Mesendoderm (in vitro differentiated cells): ENCODE data around the gene AGPS.

ENCODE experiments used
- DNase-seq: peaks from one replicate; pipeline ENCODE4 v3.0.0; 2013
- H2AK5ac ChIP-seq: 2 replicates; pipeline ENCODE4 v1.6.1; 2013; ENCODE audit warnings: low read length, inconsistent platforms
- H2BK120ac ChIP-seq: 2 replicates; pipeline ENCODE4 v1.6.1; 2013; ENCODE audit warnings: low read depth, mild to moderate bottlenecking, low read length, moderate library complexity, mixed read lengths
- H2BK15ac ChIP-seq: replicated peaks from 2 replicates; pipeline ENCODE4 v1.6.1; 2013; ENCODE audit warnings: low read depth, mild to moderate bottlenecking, moderate library complexity
- H2BK5ac ChIP-seq: 2 replicates; pipeline ENCODE4 v1.6.1; 2013; ENCODE audit warnings: low read length, inconsistent platforms
- H3K18ac ChIP-seq: 2 replicates; pipeline ENCODE4 v1.6.1; 2013; ENCODE audit warnings: mild to moderate bottlenecking, low read length, mixed read lengths
- H3K23ac ChIP-seq: one replicate; pipeline ENCODE4 v1.6.1; 2013; ENCODE audit warnings: low read length
- H3K27ac ChIP-seq: 2 replicates; pipeline ENCODE4 v1.5.1; 2013; ENCODE audit warnings: low read depth, mild to moderate bottlenecking, inconsistent platforms, low read length, moderate library complexity
- H3K27me3 ChIP-seq: 2 replicates; pipeline ENCODE4 v1.6.1; 2013; ENCODE audit warnings: low read length, control low read depth, mild to moderate bottlenecking, inconsistent platforms; ENCODE audit not compliant: insufficient read depth, poor library complexity
- H3K36me3 ChIP-seq: 2 replicates; pipeline ENCODE4 v1.6.1; 2013; ENCODE audit warnings: low read length, inconsistent platforms; ENCODE audit not compliant: control insufficient read depth, insufficient read depth
- H3K4ac ChIP-seq: one replicate; pipeline ENCODE4 v1.6.1; 2013; ENCODE audit warnings: low read depth, mild to moderate bottlenecking, low read length, moderate library complexity
- H3K4me1 ChIP-seq: 2 replicates; pipeline ENCODE4 v1.6.1; 2013; ENCODE audit warnings: low read depth, low read length, inconsistent platforms; ENCODE audit not compliant: control insufficient read depth
- H3K4me2 ChIP-seq: 2 replicates; pipeline ENCODE4 v1.6.1; 2013; ENCODE audit warnings: low read length
- H3K4me3 ChIP-seq: 2 replicates; pipeline ENCODE4 v1.5.1; 2013; ENCODE audit warnings: mild to moderate bottlenecking, low read length
- H3K56ac ChIP-seq: one replicate; pipeline ENCODE4 v1.6.1; 2013; ENCODE audit warnings: low read length
- H3K79me1 ChIP-seq: 2 replicates; pipeline ENCODE4 v1.6.1; 2013; ENCODE audit warnings: low read length, inconsistent platforms
- H3K79me2 ChIP-seq: 2 replicates; pipeline ENCODE4 v1.6.1; 2013; ENCODE audit warnings: mild to moderate bottlenecking, low read length; ENCODE audit not compliant: control insufficient read depth, insufficient read depth
- H3K9ac ChIP-seq: 2 replicates; pipeline ENCODE4 v1.6.1; 2013; ENCODE audit warnings: low read length, inconsistent platforms
- H4K5ac ChIP-seq: one replicate; pipeline ENCODE4 v1.6.1; 2013; ENCODE audit warnings: low read length
- H4K8ac ChIP-seq: one replicate; pipeline ENCODE4 v1.6.1; 2013; ENCODE audit warnings: low read depth, mild to moderate bottlenecking, control low read depth, low read length, moderate library complexity
- WGBS: extraction: QIAGEN DNeasy Blood & Tissue Kit; methylation state at CpG from one replicate; pipeline ENCODE4 v1.1.7; 2013; ENCODE audit warnings: low lambda C conversion rate, missing lambda C conversion rate; ENCODE audit not compliant: insufficient coverage; ENCODE audit errors: extremely low coverage; 5-methylcytosine and 5-hydroxymethylcytosine counted together

Gene AGPS

GRCh38 chr2:177516824-177517544, 124.4 kb downstream of the AGPS start:
- Histone ChIP-seq H3K36me3 (no peaks in the 10 kb centered on the region), H2AK5ac (no peak overlapping the region), H3K27ac (no peak overlapping the region), H3K4me2 (no peak overlapping the region), H3K4me1 (no peaks in the 10 kb centered on the region), H3K23ac (no peak overlapping the region), H3K79me1 (no peaks in the 10 kb centered on the region), H3K56ac (no peak overlapping the region), H3K79me2 (no peaks in the 10 kb centered on the region), H3K9ac (no peak overlapping the region), H3K4me3 (no peak overlapping the region), H2BK5ac (no peak overlapping the region), H4K8ac (no peak overlapping the region), H3K18ac (no peak overlapping the region), H3K4ac (no peak overlapping the region), H2BK15ac (no peak overlapping the region), H3K27me3 (no peaks in the 10 kb centered on the region), H4K5ac (no peak overlapping the region), H2BK120ac (no peak overlapping the region)
- no CpG with 5 or more reads among the region's 4 CpGs for WGBS
- DNase-seq: no peak

GRCh38 chr2:177518754-177519153, 126.2 kb downstream of the AGPS start:
- Histone ChIP-seq H3K9ac (no peak overlapping the region), H3K27me3 (no peaks in the 10 kb centered on the region), H3K4me3 (no peak overlapping the region), H3K4me2 (no peak overlapping the region), H3K23ac (no peak overlapping the region), H3K4me1 (no peaks in the 10 kb centered on the region), H2AK5ac (no peak overlapping the region), H3K36me3 (no peaks in the 10 kb centered on the region), H4K5ac (no peak overlapping the region), H3K4ac (no peak overlapping the region), H4K8ac (no peak overlapping the region), H3K79me2 (no peaks in the 10 kb centered on the region), H3K18ac (no peak overlapping the region), H2BK15ac (no peak overlapping the region), H3K56ac (no peak overlapping the region), H3K79me1 (no peaks in the 10 kb centered on the region), H2BK120ac (no peak overlapping the region), H2BK5ac (no peak overlapping the region), H3K27ac (no peak overlapping the region)
- DNase-seq: peak; percentile 73
- WGBS: no CpG with 5 or more reads among the region's 2 CpGs

GRCh38 chr2:177519534-177520115, 127.1 kb downstream of the AGPS start:
- Histone ChIP-seq H3K9ac (no peak overlapping the region), H3K79me1 (no peaks in the 10 kb centered on the region), H3K4me2 (no peak overlapping the region), H2AK5ac (no peak overlapping the region), H3K79me2 (no peaks in the 10 kb centered on the region), H3K18ac (no peak overlapping the region), H3K27ac (no peak overlapping the region), H3K4me1 (no peaks in the 10 kb centered on the region), H3K23ac (no peak overlapping the region), H3K56ac (no peak overlapping the region), H2BK5ac (no peak overlapping the region), H3K27me3 (no peaks in the 10 kb centered on the region), H2BK15ac (no peak overlapping the region), H3K4me3 (no peak overlapping the region), H4K8ac (no peak overlapping the region), H3K4ac (no peak overlapping the region), H3K36me3 (no peaks in the 10 kb centered on the region), H2BK120ac (no peak overlapping the region), H4K5ac (no peak overlapping the region)
- DNase-seq: no peak

- no peak for DNase-seq
- no peak overlapping the region for H3K23ac ChIP-seq
- H2BK15ac ChIP-seq: no peak overlapping the region
- H4K8ac ChIP-seq: no peak overlapping the region
- no peak overlapping the region for H2BK5ac ChIP-seq
- no peak overlapping the region for H3K4me3 ChIP-seq
- no peak overlapping the region for H3K9ac ChIP-seq
- WGBS: no CpG with 5 or more reads among the region's 2 CpGs
- H3K4me2 ChIP-seq: no peak overlapping the region
- H3K4me1 ChIP-seq: no peaks in the 10 kb centered on the region
- H3K27ac ChIP-seq: no peak overlapping the region
- no peak overlapping the region for H2AK5ac ChIP-seq
- H3K18ac ChIP-seq: no peak overlapping the region
- H2BK120ac ChIP-seq: no peak overlapping the region
- no peaks in the 10 kb centered on the region for H3K79me2 ChIP-seq
- no peak overlapping the region for H4K5ac ChIP-seq
- H3K79me1 ChIP-seq: no peaks in the 10 kb centered on the region
- no peak overlapping the region for H3K56ac ChIP-seq
- H3K36me3 ChIP-seq: no peaks in the 10 kb centered on the region
- no peak overlapping the region for H3K4ac ChIP-seq
- no peaks in the 10 kb centered on the region for H3K27me3 ChIP-seq
These were observed 127.8 kb downstream of the AGPS start for GRCh38 chr2:177520324-177520723.

GRCh38 chr2:177523781-177524180, 131.2 kb downstream of the AGPS start:
- Histone ChIP-seq H4K5ac (no peak overlapping the region), H3K18ac (no peak overlapping the region), H3K79me2 (no peaks in the 10 kb centered on the region), H3K4me1 (no peaks in the 10 kb centered on the region), H2AK5ac (no peak overlapping the region), H3K36me3 (no peaks in the 10 kb centered on the region), H3K27me3 (no peaks in the 10 kb centered on the region), H3K79me1 (no peaks in the 10 kb centered on the region), H2BK120ac (no peak overlapping the region), H3K27ac (no peak overlapping the region), H3K4ac (no peak overlapping the region), H3K56ac (no peak overlapping the region), H3K23ac (no peak overlapping the region), H3K4me2 (no peak overlapping the region), H2BK5ac (no peak overlapping the region), H2BK15ac (no peak overlapping the region), H3K4me3 (no peak overlapping the region), H3K9ac (no peak overlapping the region), H4K8ac (no peak overlapping the region)
- WGBS: no CpG with 5 or more reads among the region's 3 CpGs
- DNase-seq: no peak
